ENCODE measurements around the gene TMPRSS4.

Gene TMPRSS4

DNA sequence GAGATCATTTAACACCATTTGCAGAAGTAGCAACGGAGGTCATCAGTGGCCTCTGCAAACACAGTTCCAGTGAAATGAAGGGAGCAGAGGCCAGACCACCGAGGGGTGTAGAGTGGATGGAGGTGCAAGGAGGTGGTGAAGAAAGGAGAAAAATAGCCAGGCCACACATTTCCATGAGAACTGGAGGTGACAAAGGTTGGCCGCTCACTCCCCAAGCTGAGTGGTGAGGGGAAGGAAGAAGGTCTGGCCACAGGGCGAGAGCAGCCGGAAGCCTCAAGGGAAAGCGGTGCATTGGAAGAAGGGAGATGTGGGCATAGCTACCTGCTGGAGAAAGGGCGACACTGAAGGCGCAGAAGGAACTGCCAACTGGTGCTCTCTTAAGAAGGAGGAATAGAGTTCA lies 20.1 kb upstream of the TMPRSS4 start:
- no peak for TF ChIP-seq CTCF (IDR thresholded peaks at IDR 0.05; ENCODE audit: control insufficient read depth, extremely low read depth, insufficient read depth)
- no peak for DNase-seq (ENCODE audit: low read depth)
- no peak overlapping the region for H3K4me3 ChIP-seq (ENCODE audit: low read depth, low read length)

DNA sequence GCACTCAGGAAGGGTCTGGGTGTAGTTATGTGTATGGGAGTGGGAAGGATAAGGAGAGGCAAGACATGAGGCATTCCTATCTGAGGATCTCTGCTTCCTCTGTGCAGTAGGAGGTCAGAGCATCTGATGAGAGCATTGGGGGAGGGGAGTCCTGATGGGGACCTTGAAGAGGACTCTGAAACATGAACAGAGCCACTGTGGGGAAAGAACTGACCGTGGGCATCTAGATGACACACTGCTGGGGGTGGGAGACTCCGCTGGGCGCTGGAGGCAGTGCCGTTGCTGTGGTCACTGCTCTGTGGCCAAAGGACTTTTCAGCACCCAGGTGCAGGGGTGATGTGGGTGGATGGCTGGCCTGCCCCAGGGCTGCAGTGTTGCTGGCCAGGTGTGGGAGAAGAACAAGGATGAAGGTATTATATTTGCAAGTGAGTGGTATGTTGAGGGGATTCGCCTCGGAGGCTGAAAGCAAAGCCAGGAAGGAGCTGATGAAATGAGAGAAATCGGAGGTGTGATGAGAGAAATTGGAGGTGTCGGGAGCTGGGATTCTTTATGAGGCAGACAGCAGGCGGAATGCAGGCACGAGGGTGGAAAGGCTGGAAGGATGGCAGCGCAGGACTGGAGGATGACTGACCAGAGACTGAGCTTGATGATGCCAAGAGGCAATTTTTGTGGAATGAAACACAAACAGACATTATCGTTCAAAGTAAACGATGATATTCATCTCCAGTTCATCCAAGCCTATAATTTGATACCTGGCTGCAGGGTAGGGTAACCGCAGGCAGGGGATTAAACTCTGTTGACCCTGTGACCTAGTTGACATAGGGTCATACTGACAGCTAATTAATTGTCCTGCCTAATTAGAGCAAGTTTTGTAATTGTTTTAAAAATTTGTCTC lies 19.4 kb upstream of the TMPRSS4 start:
- H3K4me3 ChIP-seq (ENCODE audit: low read depth, low read length) = no peak overlapping the region
- DNase-seq (ENCODE audit: low read depth) = no peak
- no peak for TF ChIP-seq CTCF (IDR thresholded peaks at IDR 0.05; ENCODE audit: control insufficient read depth, extremely low read depth, insufficient read depth)

DNA sequence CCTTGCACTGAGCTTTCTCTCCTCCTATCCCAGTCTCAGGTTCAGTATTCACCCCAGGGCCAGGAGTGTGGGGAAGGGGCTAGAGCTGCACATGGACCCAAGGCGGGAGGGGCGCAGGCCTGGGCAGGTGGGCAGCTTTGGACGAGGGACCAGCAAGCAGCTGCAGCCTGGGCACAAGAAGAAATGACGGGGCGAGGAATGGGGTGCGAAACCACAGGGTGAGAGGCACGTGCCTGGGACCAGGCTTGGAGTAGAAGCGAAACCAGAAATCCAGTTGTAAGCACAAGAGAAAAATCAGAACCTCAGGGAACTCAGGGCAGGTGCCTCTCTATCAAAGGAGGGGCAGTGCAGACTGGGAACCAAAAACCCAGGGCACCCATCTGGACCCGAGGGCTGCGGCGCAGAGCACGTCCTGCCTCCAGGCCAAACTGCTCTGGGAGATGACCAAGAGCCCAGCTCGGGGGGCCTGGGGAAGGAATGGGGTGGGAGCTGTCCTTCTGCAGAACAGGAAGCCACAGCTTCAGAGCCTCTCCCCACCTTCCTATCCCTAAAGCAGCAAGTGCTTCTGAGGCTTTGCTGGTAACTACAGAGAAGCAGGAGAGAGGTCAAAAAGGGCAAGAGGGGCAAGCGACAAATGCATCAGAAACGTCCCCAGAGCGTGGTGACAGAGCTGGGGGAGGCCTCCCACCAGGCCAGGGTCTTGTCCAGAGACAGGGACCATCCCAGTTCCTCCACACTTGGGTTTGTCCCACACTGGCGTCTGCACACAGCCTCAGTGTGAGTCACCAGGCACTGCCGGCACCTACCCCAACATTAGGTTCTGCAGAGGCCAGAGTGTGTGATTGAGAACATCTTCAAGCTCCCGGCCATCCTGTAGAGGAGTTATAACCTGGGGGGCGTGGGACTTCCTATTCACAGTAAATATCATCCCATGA lies 18.3 kb upstream of the TMPRSS4 start:
- H3K4me3 ChIP-seq (ENCODE audit: low read depth, low read length) = no peak overlapping the region
- DNase-seq (ENCODE audit: low read depth) = no peak
- TF ChIP-seq CTCF (IDR thresholded peaks at IDR 0.05; ENCODE audit: control insufficient read depth, extremely low read depth, insufficient read depth) = no peak

DNA sequence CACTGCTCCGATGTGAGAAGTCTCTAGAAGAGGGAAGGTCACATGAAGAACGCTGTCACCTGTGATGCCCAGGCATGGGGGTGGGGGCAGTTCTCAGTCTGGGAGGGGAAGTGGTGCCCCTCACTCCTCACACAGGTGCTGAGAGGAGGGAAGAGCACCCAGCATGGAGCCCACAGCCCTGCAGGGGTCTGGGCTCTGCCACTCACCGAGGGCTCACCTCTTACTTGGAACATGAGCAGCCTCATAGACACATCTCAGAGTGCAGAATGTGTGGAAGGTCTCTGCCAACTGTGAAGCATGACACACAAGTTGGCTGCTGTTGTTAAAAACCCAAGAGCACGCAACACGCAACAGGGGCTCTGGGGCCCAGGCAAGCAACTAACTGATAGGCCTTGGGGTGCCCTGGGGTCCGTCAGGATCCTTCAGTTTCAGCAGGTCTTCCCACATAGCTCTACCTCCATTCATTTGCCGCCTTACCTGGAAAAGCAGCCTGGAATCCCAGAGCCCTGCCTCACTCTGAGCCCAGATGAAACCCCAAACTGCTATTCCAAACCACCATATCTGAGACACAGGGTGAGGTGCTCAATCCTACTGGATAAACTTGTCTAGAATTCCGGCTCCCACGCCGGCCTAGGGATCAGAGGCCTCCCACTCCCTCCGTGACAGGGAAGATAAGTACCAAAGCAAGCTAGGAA lies 17.5 kb upstream of the TMPRSS4 start:
- DNase-seq (ENCODE audit: low read depth) = no peak
- TF ChIP-seq CTCF (IDR thresholded peaks at IDR 0.05; ENCODE audit: control insufficient read depth, extremely low read depth, insufficient read depth) = no peak
- no peak overlapping the region for H3K4me3 ChIP-seq (ENCODE audit: low read depth, low read length)

DNA sequence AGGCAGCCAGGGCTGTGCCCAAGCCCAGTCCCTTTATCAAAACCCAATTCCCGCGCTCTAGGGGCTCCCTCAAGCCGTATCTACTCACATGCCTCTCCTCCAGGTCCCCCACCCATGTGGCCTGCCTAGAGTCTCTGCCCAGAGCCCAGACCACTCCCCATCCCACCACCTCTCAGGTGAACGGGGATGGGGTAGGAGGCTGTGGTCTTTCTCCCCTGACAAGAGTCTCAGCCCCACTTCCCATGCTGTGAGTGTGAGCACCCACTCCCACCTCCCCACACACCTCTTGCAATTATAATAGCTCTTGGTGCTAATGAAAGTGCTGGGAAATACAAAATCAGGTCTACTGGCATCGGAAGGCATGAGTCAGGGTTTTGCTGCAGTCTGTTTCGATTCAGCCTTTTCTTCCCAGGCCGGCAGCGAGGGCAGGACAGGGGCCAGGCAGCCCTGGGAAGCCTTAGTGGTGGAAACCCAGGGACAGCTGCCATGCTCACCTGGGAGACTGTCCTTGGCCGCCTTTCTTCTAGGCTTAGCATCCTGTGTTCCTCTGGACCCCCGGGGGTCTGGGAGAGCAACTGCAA lies 16.7 kb upstream of the TMPRSS4 start:
- TF ChIP-seq CTCF (IDR thresholded peaks at IDR 0.05; ENCODE audit: control insufficient read depth, extremely low read depth, insufficient read depth) = no peak
- H3K4me3 ChIP-seq (ENCODE audit: low read depth, low read length) = no peak overlapping the region
- DNase-seq (ENCODE audit: low read depth) = no peak

- TF ChIP-seq CTCF (IDR thresholded peaks at IDR 0.05; ENCODE audit: control insufficient read depth, extremely low read depth, insufficient read depth) = no peak
- DNase-seq (ENCODE audit: low read depth) = no peak
Measured at GRCh38 chr11:118060869-118061268, 16.0 kb upstream of the TMPRSS4 start.

More at GRCh38 chr11:118060869-118061268, 16.0 kb upstream of the TMPRSS4 start:
- H3K4me3 ChIP-seq (ENCODE audit: low read depth, low read length) = no peak overlapping the region

Measured in LNCaP clone FGC (cell line).